Adrenal gland (tissue), 12 donors: ENCODE measurements around the gene DAB2. TPM values are rescaled to one million over a fixed set of nuclear protein-coding genes. Genes with fewer than 3 reads are reported as not detected.

Source experiments
- DNase-seq, 7 donors: peaks; one replicate each; pipeline ENCODE4 v3.0.0-alpha.2; 2019 to 2020
- H3K27ac ChIP-seq, 5 donors: fragments of 200-600 bp; sonication (generic) in 4 of 5; 1 replicate in 3 of 5; 2 replicates in 2 of 5; pipeline versions ENCODE4 v1.5.1 to v1.8.0; 2016 to 2020; ENCODE audit warnings: mild to moderate bottlenecking in 1 of 5
- H3K27me3 ChIP-seq: fragments of 200-600 bp; 2 replicates; pipeline ENCODE4 v1.8.0; 2021
- H3K36me3 ChIP-seq, 2 donors: fragments of 200-600 bp; replicated peaks in 1 of 2; 1 replicate in 1 of 2; 2 replicates in 1 of 2; pipeline versions ENCODE4 v1.5.1 to v1.8.0; 2018 to 2022
- H3K4me1 ChIP-seq, 2 donors: fragments of 200-600 bp; replicated peaks in 1 of 2; 1 replicate in 1 of 2; 2 replicates in 1 of 2; pipeline versions ENCODE4 v1.5.1 to v1.8.0; 2018 to 2021
- H3K4me3 ChIP-seq, 4 donors: fragments of 200-600 bp; sonication (generic) in 3 of 4; one replicate each; pipeline ENCODE4 v1.5.1; 2016 to 2018
- H3K9me3 ChIP-seq, 3 donors: fragments of 200-600 bp; sonication (generic) in 1 of 3; replicated peaks in 1 of 3; 1 replicate in 2 of 3; 2 replicates in 1 of 3; pipeline versions ENCODE4 v1.5.1 to v1.8.0; 2016 to 2021
- POLR2A ChIP-seq, 2 donors: fragments of 450-650 bp; IDR thresholded peaks; one replicate each; pipeline ENCODE4 v1.6.1; 2017; ENCODE audit warnings: antibody characterized with exemption in 2 of 2, mild to moderate bottlenecking in 2 of 2, moderate library complexity in 1 of 2
- WGBS, 4 donors: extraction: QIAGEN DNeasy Blood & Tissue Kit in 2 of 4; methylation state at CpG; one replicate each; pipeline versions ENCODE4 v1.1.5 to v1.1.7; 2013 to 2017; 5-methylcytosine and 5-hydroxymethylcytosine counted together
- intact Hi-C, 2 donors: fragments of 100-400 bp; cut with DNase I; formaldehyde crosslinking; loops; one replicate each; pipeline versions ENCODE4 v1.14.1 to v1.15.0; 2022 to 2023
- polyA plus RNA-seq, 3 donors: library from polyadenylated mRNA; stranded (reverse); fragments of 200-250 nt in 2 of 3; fragments of 350-450 nt in 1 of 3; fragmentation: Illumina TruSeq in 1 of 3; extraction: RNeasy Lipid Tissue Mini Kit (QIAGEN cat#74804) in 1 of 3; gene quantifications; one replicate each; pipeline ENCODE4 v1.2.3, GENCODE V29; 2013 to 2014
- total RNA-seq, 9 donors: library from RNA; depleted of rRNA in 4 of 9; stranded (reverse); fragments of >200 nt in 4 of 9; fragments of 120-200 nt in 1 of 9; fragmentation: NEBNext Ultra II Directional in 1 of 9; extraction: Animal tissue kit (Norgen Biotek cat#: 25700) in 1 of 9; gene quantifications; one replicate each; pipeline versions ENCODE4 v1.1.0 to v1.2.4, GENCODE V29; 2013 to 2023
- TF ChIP-seq, protein P1 (sequence below), 6 experiments: fragments of 450-650 bp in 4 of 6; fragments of 200-600 bp in 2 of 6; sonication (generic) in 1 of 6; IDR thresholded peaks; 1 replicate in 5 of 6; 2 replicates in 1 of 6; pipeline versions ENCODE4 v1.5.1 to v1.8.0; 2016 to 2021; ENCODE audit warnings: antibody characterized with exemption in 6 of 6, mild to moderate bottlenecking in 2 of 6, moderate library complexity in 1 of 6
- donor health status: healthy with polysubstance abuse.
- donor health status: Bipolar disorder and iron deficiency.
- donor health status: DM: yes; HTN: yes; CAD: no.
- donor health status: DM: no; HTN: no; CAD: no.
- donor health status: DM: no; HTN: no; CAD: no.
- donor health status: DM: yes; HTN: yes; CAD: no.

The DAB2 gene
- total and polyA plus RNA-seq, 12 donors = 96.1 to 418 (median 190) TPM

DNA sequence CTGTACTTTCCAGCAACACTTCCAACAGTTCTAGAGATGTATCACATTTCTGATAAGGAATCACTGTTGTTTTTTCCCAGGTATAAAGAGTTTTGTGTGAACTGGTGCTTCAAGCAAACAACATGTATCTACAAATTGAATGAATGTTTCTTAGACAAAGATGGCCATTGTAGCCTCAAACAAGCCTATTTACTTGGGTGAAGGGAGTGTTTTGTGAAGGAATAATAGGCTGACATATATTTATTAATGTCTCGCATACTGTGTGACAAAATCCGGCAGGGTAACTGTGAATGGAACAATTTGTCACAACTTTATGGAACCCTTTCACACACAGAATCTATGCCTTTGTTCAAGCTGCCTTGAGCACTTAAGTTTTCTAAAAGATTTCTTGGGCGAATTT lies 24.8 kb upstream of the DAB2 start:
- H3K36me3 ChIP-seq = no peaks in the 10 kb centered on the region
- no peaks in the 10 kb centered on the region for H3K4me1 ChIP-seq
- 81 to 90% (median 86%) methylated on average over 3 of the region's 3 CpGs for WGBS, 4 donors
- no peak overlapping the region for H3K27ac ChIP-seq
- no peak overlapping the region for H3K4me3 ChIP-seq
- no peak for TF ChIP-seq POLR2A (IDR thresholded peaks at IDR 0.05)
- TF ChIP-seq, protein P1, sequence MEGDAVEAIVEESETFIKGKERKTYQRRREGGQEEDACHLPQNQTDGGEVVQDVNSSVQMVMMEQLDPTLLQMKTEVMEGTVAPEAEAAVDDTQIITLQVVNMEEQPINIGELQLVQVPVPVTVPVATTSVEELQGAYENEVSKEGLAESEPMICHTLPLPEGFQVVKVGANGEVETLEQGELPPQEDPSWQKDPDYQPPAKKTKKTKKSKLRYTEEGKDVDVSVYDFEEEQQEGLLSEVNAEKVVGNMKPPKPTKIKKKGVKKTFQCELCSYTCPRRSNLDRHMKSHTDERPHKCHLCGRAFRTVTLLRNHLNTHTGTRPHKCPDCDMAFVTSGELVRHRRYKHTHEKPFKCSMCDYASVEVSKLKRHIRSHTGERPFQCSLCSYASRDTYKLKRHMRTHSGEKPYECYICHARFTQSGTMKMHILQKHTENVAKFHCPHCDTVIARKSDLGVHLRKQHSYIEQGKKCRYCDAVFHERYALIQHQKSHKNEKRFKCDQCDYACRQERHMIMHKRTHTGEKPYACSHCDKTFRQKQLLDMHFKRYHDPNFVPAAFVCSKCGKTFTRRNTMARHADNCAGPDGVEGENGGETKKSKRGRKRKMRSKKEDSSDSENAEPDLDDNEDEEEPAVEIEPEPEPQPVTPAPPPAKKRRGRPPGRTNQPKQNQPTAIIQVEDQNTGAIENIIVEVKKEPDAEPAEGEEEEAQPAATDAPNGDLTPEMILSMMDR (IDR thresholded peaks at IDR 0.05) = no peak
- H3K9me3 ChIP-seq = no peaks in the 10 kb centered on the region
- intact Hi-C loops = no loop called here
- H3K27me3 ChIP-seq = no peaks in the 10 kb centered on the region
- no peak for DNase-seq

DNA sequence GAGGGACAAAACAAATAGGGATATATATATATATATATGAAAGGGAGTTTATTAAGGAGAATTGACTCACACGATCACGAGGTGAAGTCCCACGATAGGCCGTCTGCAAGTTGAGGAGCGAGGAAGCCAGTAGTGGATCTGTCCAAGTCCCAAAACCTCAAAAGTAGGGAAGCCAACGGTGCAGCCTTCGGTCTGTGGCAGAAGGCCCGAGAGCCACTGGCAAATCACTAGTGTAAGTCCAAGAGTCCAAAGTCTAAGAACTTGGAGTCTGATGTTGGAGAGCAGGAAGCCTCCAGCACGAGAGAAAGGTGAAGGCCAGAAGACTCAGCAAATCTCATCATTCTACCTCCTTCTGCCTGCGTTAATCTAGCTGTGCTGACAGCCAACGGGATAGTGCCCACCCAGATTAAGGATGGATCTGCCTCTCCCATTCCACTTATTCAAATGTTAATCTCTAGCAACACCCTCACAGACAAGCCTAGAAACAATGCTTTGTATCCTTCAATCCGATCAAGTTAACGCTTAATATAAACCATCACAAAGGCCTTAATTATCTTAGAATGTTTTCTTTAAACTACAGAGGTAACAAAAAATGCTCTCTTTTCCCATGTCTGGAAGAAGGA lies 23.8 kb upstream of the DAB2 start:
- H3K36me3 ChIP-seq = no peaks in the 10 kb centered on the region
- no peak for DNase-seq
- intact Hi-C loops = no loop called here

DNA sequence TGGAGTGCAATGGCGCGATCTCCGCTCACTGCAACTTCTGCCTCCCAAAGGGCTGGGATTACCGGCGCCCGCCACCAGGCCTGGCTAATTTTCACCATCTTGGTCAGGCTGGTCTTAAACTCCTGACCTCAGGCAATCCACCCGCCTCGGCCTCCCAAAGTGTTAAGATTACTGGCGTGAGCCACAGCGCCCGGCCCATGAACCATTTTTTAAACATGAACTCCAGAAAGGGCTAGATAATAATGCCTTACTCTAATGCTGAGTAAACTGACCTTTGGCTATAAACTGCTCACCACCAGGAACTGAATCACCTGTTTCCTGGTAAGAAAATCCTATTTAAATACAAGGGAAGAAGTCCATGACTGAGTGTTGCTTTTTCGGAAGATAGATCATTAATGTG lies 23.2 kb upstream of the DAB2 start:
- no peaks in the 10 kb centered on the region for H3K9me3 ChIP-seq
- no peak overlapping the region for H3K4me3 ChIP-seq
- intact Hi-C loops = no loop called here
- WGBS, 4 donors = 92 to 96% (median 94%) methylated on average over 12 of the region's 12 CpGs
- no peaks in the 10 kb centered on the region for H3K36me3 ChIP-seq
- H3K27me3 ChIP-seq = no peaks in the 10 kb centered on the region
- no peak for TF ChIP-seq POLR2A (IDR thresholded peaks at IDR 0.05)
- TF ChIP-seq, protein P1 (IDR thresholded peaks at IDR 0.05) = no peak
- no peak overlapping the region for H3K27ac ChIP-seq
- no peak for DNase-seq
- H3K4me1 ChIP-seq = no peaks in the 10 kb centered on the region

More for the DNA sequence above, 23.8 kb upstream of the DAB2 start:
- Histone ChIP-seq H3K4me3 (no peak overlapping the region), H3K27me3 (no peaks in the 10 kb centered on the region), H3K4me1 (no peaks in the 10 kb centered on the region), H3K27ac (no peak overlapping the region), H3K9me3 (no peaks in the 10 kb centered on the region)
- TF ChIP-seq, protein P1 (IDR thresholded peaks at IDR 0.05) = no peak
- TF ChIP-seq POLR2A (IDR thresholded peaks at IDR 0.05) = no peak
- whole genome bisulfite sequencing, 4 donors = 86 to 91% (median 88%) methylated on average over 13 of the region's 13 CpGs

DNA sequence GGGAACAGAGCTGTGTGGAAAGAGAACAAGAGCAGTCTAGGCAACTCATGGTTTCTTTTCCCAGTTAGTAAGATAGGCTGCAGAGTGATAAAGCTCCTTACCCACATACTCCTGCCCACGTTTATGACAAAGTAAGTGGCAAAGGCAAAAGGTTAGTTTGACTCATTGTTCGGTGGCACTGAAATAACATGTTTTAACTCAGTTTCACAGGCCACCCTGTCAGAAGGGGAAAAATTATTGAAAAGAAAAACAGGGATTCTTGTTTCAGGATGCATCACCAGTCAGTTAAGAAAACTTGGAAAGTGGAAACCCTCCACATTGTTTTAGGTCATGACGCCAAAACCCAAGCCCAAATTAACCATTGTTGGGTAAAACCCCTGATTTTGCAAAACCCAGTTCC lies 22.3 kb upstream of the DAB2 start:
- H3K27ac ChIP-seq = no peak overlapping the region
- H3K4me3 ChIP-seq = no peak overlapping the region
- H3K36me3 ChIP-seq = no peaks in the 10 kb centered on the region
- no peaks in the 10 kb centered on the region for H3K27me3 ChIP-seq
- TF ChIP-seq, protein P1 (IDR thresholded peaks at IDR 0.05) = no peak
- TF ChIP-seq POLR2A (IDR thresholded peaks at IDR 0.05) = no peak
- intact Hi-C loops = no loop called here
- no peaks in the 10 kb centered on the region for H3K9me3 ChIP-seq
- WGBS, 4 donors = 61 to 78% (median 65%) methylated on average over 3 of the region's 3 CpGs
- DNase-seq = no peak
- H3K4me1 ChIP-seq = peaks cover 4 to 8% of the 10 kb centered on the region in 2 donors
